Thyroid gland (tissue), 4 donors: ENCODE data around the gene ACVR2B.

Source experiments
- POLR2A ChIP-seq, 2 donors: fragments of 450-650 bp; IDR thresholded peaks; one replicate each; pipeline ENCODE4 v1.6.1; 2017; ENCODE audit warnings: antibody characterized with exemption in 2 of 2, mild to moderate bottlenecking in 2 of 2, moderate library complexity in 1 of 2
- TF ChIP-seq, protein P1 (sequence below), 6 experiments: fragments of 200-600 bp in 3 of 6; fragments of 450-650 bp in 3 of 6; sonication (generic) in 3 of 6; IDR thresholded peaks; one replicate each; pipeline ENCODE4 v1.5.1; 2016 to 2019; ENCODE audit warnings: antibody characterized with exemption in 6 of 6, mild to moderate bottlenecking in 2 of 6, inconsistent platforms in 1 of 6, moderate library complexity in 1 of 6

DNA sequence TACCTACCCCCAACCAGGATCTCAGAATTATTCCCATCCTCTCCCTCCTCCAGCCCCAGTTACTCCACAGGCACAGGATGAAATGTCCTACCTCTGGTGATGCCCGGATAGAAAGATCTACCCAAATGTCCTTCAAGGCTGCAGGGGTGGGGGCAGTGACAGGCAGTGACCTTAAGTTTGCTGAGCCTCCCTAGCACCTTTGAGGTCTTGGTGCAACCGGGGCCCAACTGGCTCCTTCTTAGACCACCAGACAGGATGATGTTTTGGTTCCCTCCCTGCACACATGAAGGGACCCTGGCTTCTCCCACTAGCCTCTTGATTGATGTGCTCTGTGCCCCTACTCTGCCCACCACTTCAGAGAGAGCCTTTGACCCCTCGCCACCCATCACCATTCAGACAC, 78.8 kb downstream of the ACVR2B start:
- no peak for TF ChIP-seq POLR2A (IDR thresholded peaks at IDR 0.05)
- TF ChIP-seq, protein P1, sequence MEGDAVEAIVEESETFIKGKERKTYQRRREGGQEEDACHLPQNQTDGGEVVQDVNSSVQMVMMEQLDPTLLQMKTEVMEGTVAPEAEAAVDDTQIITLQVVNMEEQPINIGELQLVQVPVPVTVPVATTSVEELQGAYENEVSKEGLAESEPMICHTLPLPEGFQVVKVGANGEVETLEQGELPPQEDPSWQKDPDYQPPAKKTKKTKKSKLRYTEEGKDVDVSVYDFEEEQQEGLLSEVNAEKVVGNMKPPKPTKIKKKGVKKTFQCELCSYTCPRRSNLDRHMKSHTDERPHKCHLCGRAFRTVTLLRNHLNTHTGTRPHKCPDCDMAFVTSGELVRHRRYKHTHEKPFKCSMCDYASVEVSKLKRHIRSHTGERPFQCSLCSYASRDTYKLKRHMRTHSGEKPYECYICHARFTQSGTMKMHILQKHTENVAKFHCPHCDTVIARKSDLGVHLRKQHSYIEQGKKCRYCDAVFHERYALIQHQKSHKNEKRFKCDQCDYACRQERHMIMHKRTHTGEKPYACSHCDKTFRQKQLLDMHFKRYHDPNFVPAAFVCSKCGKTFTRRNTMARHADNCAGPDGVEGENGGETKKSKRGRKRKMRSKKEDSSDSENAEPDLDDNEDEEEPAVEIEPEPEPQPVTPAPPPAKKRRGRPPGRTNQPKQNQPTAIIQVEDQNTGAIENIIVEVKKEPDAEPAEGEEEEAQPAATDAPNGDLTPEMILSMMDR (IDR thresholded peaks at IDR 0.05), result no peak
